IPS-NIHi7 (cell line): ENCODE results near the gene PHTF1.
"Not testable (repeated sequence)": the region's sequence is repeated elsewhere in the genome, so short reads cannot be mapped to it uniquely, and the experiment has no call there.

Experiments used
- DNase-seq: peaks from one replicate; pipeline ENCODE4 v3.0.0; 2012; ENCODE audit warnings: mixed read lengths; ENCODE audit errors: extremely low spot score

Gene PHTF1

GRCh38 chr1:113721010-113721409 is 38.3 kb downstream of the PHTF1 start:
- no peak for DNase-seq

DNA sequence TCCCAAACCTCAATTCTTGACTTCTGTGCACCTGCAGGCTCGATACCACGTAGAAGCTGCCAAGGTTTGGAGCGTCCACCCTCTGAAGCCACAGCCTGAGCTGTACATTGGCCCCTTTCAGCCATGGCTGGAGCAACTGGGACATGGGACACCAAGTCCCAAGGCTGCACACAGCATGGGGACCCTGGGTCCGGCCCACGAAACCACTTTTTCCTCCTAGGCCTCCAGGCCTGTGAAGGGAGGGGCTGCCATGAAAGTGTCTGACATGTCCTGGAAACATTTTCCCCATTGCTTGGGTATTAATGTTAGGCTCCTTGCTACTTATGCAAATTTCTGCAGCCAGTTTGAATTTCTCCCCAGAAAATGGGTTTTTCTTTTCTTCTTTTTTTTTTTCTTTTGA is 40.7 kb downstream of the PHTF1 start:
- DNase-seq: not testable (repeated sequence)

- DNase-seq: not testable (repeated sequence)
These were observed 41.8 kb downstream of the PHTF1 start for GRCh38 chr1:113717506-113717905.

- no peak for DNase-seq
These were observed 44.5 kb downstream of the PHTF1 start for GRCh38 chr1:113714606-113715269.

GRCh38 chr1:113701429-113701828 is 57.9 kb downstream of the PHTF1 start:
- peak; percentile 77 for DNase-seq

GRCh38 chr1:113694910-113695309 is 64.4 kb downstream of the PHTF1 start:
- no peak for DNase-seq

DNA sequence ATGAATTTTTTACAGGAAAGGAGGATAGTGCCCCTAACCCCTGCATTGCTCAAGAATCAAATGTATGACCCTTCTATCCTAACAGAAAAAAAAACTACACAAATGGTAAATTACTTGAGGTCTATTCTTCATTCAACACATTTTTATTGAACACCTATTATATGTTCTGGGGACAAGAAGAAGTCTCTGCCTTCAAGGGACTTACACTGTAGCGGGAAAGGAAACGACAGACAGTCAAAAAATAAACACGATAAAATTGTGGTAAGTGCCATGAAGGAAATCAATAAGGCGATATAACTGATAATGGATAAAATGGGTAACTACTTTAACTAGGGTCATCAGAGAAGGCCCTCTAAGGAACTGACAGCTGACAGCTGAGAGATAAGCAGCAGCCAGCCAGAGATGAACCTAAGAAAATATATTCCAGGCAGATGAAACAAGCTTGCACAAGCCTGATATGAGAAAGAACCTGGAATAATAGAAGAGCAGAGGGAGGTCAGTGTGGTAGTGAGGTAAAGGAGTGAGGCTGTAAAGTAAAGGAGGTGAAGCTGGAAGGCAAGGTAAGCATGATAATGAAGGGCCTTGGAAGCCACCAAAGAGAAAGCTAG is 66.4 kb downstream of the PHTF1 start:
- DNase-seq: no peak

- no peak for DNase-seq
These were observed 66.9 kb downstream of the PHTF1 start for GRCh38 chr1:113692342-113692741.

- no peak for DNase-seq
These were observed 68.1 kb downstream of the PHTF1 start for GRCh38 chr1:113691184-113691583.

GRCh38 chr1:113686891-113687618 is 72.2 kb downstream of the PHTF1 start:
- no peak for DNase-seq

GRCh38 chr1:113684153-113684541 is 75.1 kb downstream of the PHTF1 start:
- peak; percentile 24 for DNase-seq

GRCh38 chr1:113683384-113684152 is 75.7 kb downstream of the PHTF1 start:
- DNase-seq: no peak

GRCh38 chr1:113681596-113682337 is 77.5 kb downstream of the PHTF1 start:
- no peak for DNase-seq

- DNase-seq: no peak
These were observed 81.2 kb downstream of the PHTF1 start for GRCh38 chr1:113678159-113678469.

DNA sequence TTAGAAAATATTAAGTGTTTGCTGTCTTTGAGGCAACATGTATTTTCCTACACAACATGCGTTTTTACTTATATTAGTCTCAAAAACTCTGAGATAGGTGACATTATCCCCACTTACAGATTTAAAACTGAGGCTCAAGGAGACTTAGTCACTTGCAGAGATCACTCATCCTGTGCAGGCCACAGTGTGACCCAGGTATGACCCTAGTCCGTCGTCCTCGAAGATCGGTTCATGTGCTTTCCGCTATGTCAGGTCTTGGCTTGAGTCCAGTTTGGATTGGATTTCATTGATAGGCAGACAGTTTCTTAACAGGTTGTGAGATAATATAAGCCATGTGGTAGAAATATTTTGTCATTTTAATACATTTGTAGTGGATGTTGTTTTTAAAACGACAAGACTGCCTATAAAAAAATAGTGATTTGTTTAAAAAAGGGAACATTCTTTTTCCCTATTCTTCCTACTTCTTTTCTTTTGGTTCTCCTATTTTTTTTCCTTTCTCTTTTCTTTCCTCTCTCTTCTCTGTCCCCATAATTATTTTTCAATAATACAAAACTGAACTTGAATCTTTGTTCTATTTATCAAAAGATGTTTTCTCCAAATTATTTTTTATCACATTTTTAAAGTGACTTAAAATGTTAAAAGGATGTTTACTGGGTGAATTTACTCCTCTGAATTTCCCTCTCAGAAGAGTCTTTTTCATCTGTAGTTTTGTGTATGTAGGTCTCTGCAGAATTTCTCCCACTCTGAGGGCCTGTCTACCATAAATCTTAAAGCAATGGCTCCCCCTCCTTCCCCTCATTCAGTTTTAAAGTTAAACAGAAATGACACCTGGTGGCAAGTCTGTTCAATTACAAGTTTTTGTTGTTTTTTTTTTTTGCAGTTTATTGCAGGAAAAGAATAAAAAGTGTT is 81.8 kb downstream of the PHTF1 start:
- peak; percentile 52 for DNase-seq

GRCh38 chr1:113676524-113676923 is 82.8 kb downstream of the PHTF1 start:
- DNase-seq: no peak

GRCh38 chr1:113675302-113675701 is 84.0 kb downstream of the PHTF1 start:
- DNase-seq: no peak

GRCh38 chr1:113674591-113674990 is 84.7 kb downstream of the PHTF1 start:
- DNase-seq: no peak

- DNase-seq: no peak
These were observed 86.8 kb downstream of the PHTF1 start for GRCh38 chr1:113672491-113672890.

- no peak for DNase-seq
These were observed 88.6 kb downstream of the PHTF1 start for GRCh38 chr1:113670650-113671049.

GRCh38 chr1:113669988-113670387 is 89.3 kb downstream of the PHTF1 start:
- no peak for DNase-seq
